Psoas muscle (tissue), 8 donors: ENCODE measurements around the gene POGK. TPM values are rescaled to one million over a fixed set of nuclear protein-coding genes. Genes with fewer than 3 reads are reported as not detected.

Source experiments
- ATAC-seq, 4 donors: fragments of 200-7000 bp; cut with Tn5 transposase; one replicate each; pipeline ENCODE4 v1.9.1; 2020; ENCODE audit warnings: moderate library complexity in 3 of 4, mild to moderate bottlenecking in 2 of 4
- DNase-seq, 2 donors: peaks; one replicate each; pipeline ENCODE4 v3.0.0-alpha.2; 2020
- H3K27ac ChIP-seq: fragments of 200-600 bp; one replicate; pipeline ENCODE4 v1.8.0; 2022
- H3K27me3 ChIP-seq, 3 donors: fragments of 200-600 bp in 1 of 3; one replicate each; pipeline versions ENCODE4 v1.6.1 to v1.8.0; 2013 to 2022; ENCODE audit warnings: low read length in 2 of 3, mild to moderate bottlenecking in 2 of 3, moderate library complexity in 1 of 3; ENCODE audit not compliant: insufficient read depth in 3 of 3
- H3K36me3 ChIP-seq, 2 donors: fragments of 200-600 bp in 1 of 2; one replicate each; pipeline versions ENCODE4 v1.6.1 to v1.8.0; 2013 to 2022; ENCODE audit warnings: low read depth in 1 of 2, mild to moderate bottlenecking in 1 of 2, moderate library complexity in 1 of 2; ENCODE audit not compliant: insufficient read depth in 1 of 2
- H3K4me1 ChIP-seq: fragments of 200-600 bp; one replicate; pipeline ENCODE4 v1.8.0; 2022
- H3K4me3 ChIP-seq: fragments of 200-600 bp; one replicate; pipeline ENCODE4 v1.8.0; 2022; ENCODE audit warnings: mild to moderate bottlenecking
- H3K9me3 ChIP-seq: fragments of 200-600 bp; one replicate; pipeline ENCODE4 v1.8.0; 2022
- CTCF ChIP-seq: fragments of 200-600 bp; IDR thresholded peaks from one replicate; pipeline ENCODE4 v1.8.0; 2022; ENCODE audit warnings: antibody characterized with exemption
- WGBS, 3 donors: extraction: QIAGEN DNeasy Blood & Tissue Kit; methylation state at CpG; one replicate each; pipeline versions ENCODE4 v1.1.6 to v1.1.7; 2013; 5-methylcytosine and 5-hydroxymethylcytosine counted together
- intact Hi-C, 2 donors: fragments of 100-400 bp; cut with DNase I; formaldehyde crosslinking; loops; one replicate each; pipeline versions ENCODE4 v1.11.0 to v1.14.2; 2022
- polyA plus RNA-seq, 3 donors: library from polyadenylated mRNA; stranded (reverse); fragments of 200-250 nt; gene quantifications; one replicate each; pipeline ENCODE4 v1.2.3, GENCODE V29; 2013
- total RNA-seq, 4 donors: library from RNA; stranded (reverse); fragmentation: NEBNext Ultra II Directional in 2 of 4; extraction: Animal tissue kit (Norgen Biotek cat#: 25700) in 2 of 4; gene quantifications; one replicate each; pipeline versions ENCODE4 v1.2.1 to v1.2.4, GENCODE V29; 2021 to 2023
- donor health status: healthy with polysubstance abuse.
- donor health status: DM: no; HTN: no; CAD: no; lungs with moderate emphysema.
- donor health status: Bipolar disorder and iron deficiency.
- donor health status: healthy.
- donor health status: DM: yes; HTN: yes; CAD: no.
- donor health status: DM: no; HTN: no; CAD: no.
- donor health status: DM: no; HTN: no; CAD: no.
- donor health status: DM: yes; HTN: yes; CAD: no.

The POGK gene
- total and polyA plus RNA-seq, 7 donors, result 3.4 to 15.6 (median 9.1) TPM

GRCh38 chr1:166882893-166883292, 43.6 kb downstream of the POGK start:
- DNase-seq, result no peak
- H3K4me3 ChIP-seq, result no peak overlapping the region
- no peak for ATAC-seq
- 50 to 88% (median 63%) methylated on average over 2 of the region's 2 CpGs for WGBS, 3 donors
- no peaks in the 10 kb centered on the region for H3K36me3 ChIP-seq
- intact Hi-C loops, result no loop called here
- H3K27me3 ChIP-seq, result peaks cover 0 to 16% (median 6%) of the 10 kb centered on the region in 3 donors
- no peaks in the 10 kb centered on the region for H3K9me3 ChIP-seq
- no peaks in the 10 kb centered on the region for H3K4me1 ChIP-seq
- TF ChIP-seq CTCF, result no peak
- H3K27ac ChIP-seq, result no peak overlapping the region

- Histone ChIP-seq H3K27me3 (peaks cover 0 to 16% (median 6%) of the 10 kb centered on the region in 3 donors), H3K4me1 (no peaks in the 10 kb centered on the region), H3K9me3 (no peaks in the 10 kb centered on the region), H3K4me3 (no peak overlapping the region), H3K27ac (no peak overlapping the region), H3K36me3 (no peaks in the 10 kb centered on the region)
- ATAC-seq (peak in 2 of 4 donors; percentile 75 to 78), DNase-seq (peak; percentile 40 to 64)
- TF ChIP-seq CTCF, result peak; percentile 53
- 16 to 27% (median 20%) methylated on average over 38 to 44 of the region's 44 CpGs for whole genome bisulfite sequencing, 3 donors
- intact Hi-C loops, result no loop called here
These were observed 44.9 kb downstream of the POGK start for GRCh38 chr1:166884040-166884642.

GRCh38 chr1:166884971-166885370, 45.7 kb downstream of the POGK start:
- Histone ChIP-seq H3K27ac (no peak overlapping the region), H3K36me3 (no peaks in the 10 kb centered on the region), H3K4me3 (no peak overlapping the region), H3K27me3 (peaks cover 0 to 16% (median 6%) of the 10 kb centered on the region in 3 donors), H3K4me1 (no peaks in the 10 kb centered on the region), H3K9me3 (no peaks in the 10 kb centered on the region)
- WGBS, 3 donors, result 93 to 98% (median 96%) methylated on average over 3 of the region's 3 CpGs
- intact Hi-C loops, result loop anchor here in 1 of 2 donors (5.0 kb wide), 1 partner anchor 172 kb away; no protein-coding TSS in a partner anchor
- DNase-seq (no peak), ATAC-seq (no peak)
- TF ChIP-seq CTCF, result no peak

GRCh38 chr1:166888373-166889111, 49.3 kb downstream of the POGK start:
- no peak overlapping the region for H3K4me3 ChIP-seq
- no peaks in the 10 kb centered on the region for H3K4me1 ChIP-seq
- intact Hi-C loops, result loop anchor here in 1 of 2 donors (5.0 kb wide), 1 partner anchor 169 kb away; no protein-coding TSS in a partner anchor
- ATAC-seq (no peak), DNase-seq (no peak)
- TF ChIP-seq CTCF, result no peak
- H3K27ac ChIP-seq, result no peak overlapping the region
- 84 to 87% (median 85%) methylated on average over 4 of the region's 4 CpGs for WGBS, 3 donors
- no peaks in the 10 kb centered on the region for H3K36me3 ChIP-seq
- H3K9me3 ChIP-seq, result no peaks in the 10 kb centered on the region
- peaks cover 0 to 16% (median 6%) of the 10 kb centered on the region in 3 donors for H3K27me3 ChIP-seq
